Endothelial cell of umbilical vein (primary cell): Measurements from ENCODE around the gene ADRA2A. TPM values are rescaled to one million over a fixed set of nuclear protein-coding genes. Genes with fewer than 3 reads are reported as not detected.

Experiments
- BruUV-seq: library from RNA; stranded (reverse); fragments of 400-500 nt; replicated peaks from 2 replicates; lab custom pipeline; 2021; lab: Mats Ljungman, UMichigan
- CTCF ChIA-PET: fragments of 300-600, 350-600 bp; sonication (Branson Sonifier 250); formaldehyde crosslinking; loops from one replicate; lab custom pipeline; 2021; ENCODE audit warnings: antibody characterized with exemption, inconsistent platforms; lab: Charles Lee
- POLR2A ChIA-PET: fragments of 300-600, 350-600 bp; sonication (Branson Sonifier 250); formaldehyde crosslinking; loops from one replicate; lab custom pipeline; 2021; ENCODE audit warnings: antibody characterized with exemption, inconsistent platforms; lab: Charles Lee
- DNase-seq: peaks from one replicate; pipeline ENCODE4 v3.0.0-alpha.2; 2011; ENCODE audit warnings: low read depth, low spot score
- FAIRE-seq: peaks from 2 replicates; lab custom pipeline; 2011; peaks lifted over from hg19 to GRCh38; lab: Jason Lieb, UNC
- H2AFZ ChIP-seq: 2 replicates; pipeline ENCODE4 v1.6.0; 2012; ENCODE audit warnings: low read depth, low read length, control low read depth, inconsistent platforms
- H3K27ac ChIP-seq: 2 replicates; pipeline ENCODE4 v1.5.1; 2011; ENCODE audit warnings: low read depth, mild to moderate bottlenecking, control low read depth, low read length, moderate library complexity; ENCODE audit not compliant: insufficient read depth
- H3K27me3 ChIP-seq, 2 experiments: 2 replicates each; pipeline versions ENCODE4 v1.6.0 to v1.6.1; 2011; ENCODE audit warnings: low read length in 2 of 2, mixed read lengths in 1 of 2; ENCODE audit not compliant: control insufficient read depth in 2 of 2, insufficient read depth in 2 of 2
- H3K36me3 ChIP-seq, 2 experiments: 2 replicates in 1 of 2; 3 replicates in 1 of 2; pipeline ENCODE4 v1.5.1; 2011; ENCODE audit warnings: low read length in 2 of 2, mild to moderate bottlenecking in 1 of 2, moderate library complexity in 1 of 2; ENCODE audit not compliant: control insufficient read depth in 2 of 2, insufficient read depth in 2 of 2; ENCODE audit errors: extremely low read depth in 1 of 2
- H3K4me1 ChIP-seq: 3 replicates; pipeline ENCODE4 v1.5.1; 2011; ENCODE audit warnings: mild to moderate bottlenecking, low read length; ENCODE audit not compliant: control insufficient read depth, insufficient read depth; ENCODE audit errors: extremely low read depth
- H3K4me2 ChIP-seq: 2 replicates; pipeline ENCODE4 v1.6.1; 2011; ENCODE audit warnings: low read length, control low read depth, mixed read lengths; ENCODE audit not compliant: insufficient read depth
- H3K4me3 ChIP-seq, 3 experiments: fragments of 200-600 bp in 1 of 3; sonication (generic), shearing (Covaris generic) in 1 of 3; replicated peaks in 1 of 3; 2 replicates each; pipeline ENCODE4 v1.5.1; 2011 to 2016; ENCODE audit warnings: control low read depth in 3 of 3, low read length in 3 of 3, mild to moderate bottlenecking in 2 of 3, inconsistent platforms in 1 of 3, low read depth in 1 of 3, moderate library complexity in 1 of 3; ENCODE audit not compliant: insufficient read depth in 1 of 3
- H3K79me2 ChIP-seq: 2 replicates; pipeline ENCODE4 v1.6.0; 2012; ENCODE audit warnings: low read length, inconsistent platforms; ENCODE audit not compliant: control insufficient read depth, insufficient read depth
- H3K9ac ChIP-seq: replicated peaks from 2 replicates; pipeline ENCODE3; 2011; ENCODE audit warnings: low read length, control low read depth; ENCODE audit not compliant: insufficient read depth; ENCODE audit errors: extremely low read depth
- H3K9me1 ChIP-seq: replicated peaks from 3 replicates; pipeline ENCODE4 v1.6.0; 2011; ENCODE audit warnings: mild to moderate bottlenecking, low read length; ENCODE audit not compliant: control insufficient read depth, insufficient read depth; ENCODE audit errors: extremely low read depth
- H3K9me3 ChIP-seq: replicated peaks from 2 replicates; pipeline ENCODE4 v1.5.1; 2012; ENCODE audit warnings: low read length, inconsistent platforms; ENCODE audit not compliant: control insufficient read depth, insufficient read depth
- H4K20me1 ChIP-seq: replicated peaks from 2 replicates; pipeline ENCODE3; 2011; ENCODE audit warnings: mild to moderate bottlenecking, low read length; ENCODE audit not compliant: control insufficient read depth, insufficient read depth; ENCODE audit errors: extremely low read depth
- EZH2 ChIP-seq: IDR thresholded peaks from 2 replicates; pipeline ENCODE4 v1.6.1; 2012; ENCODE audit warnings: borderline replicate concordance, low read depth, mild to moderate bottlenecking, moderate library complexity, low read length, inconsistent platforms; ENCODE audit not compliant: severe bottlenecking
- FOS ChIP-seq: IDR thresholded peaks from 2 replicates; pipeline ENCODE4 v1.6.1; 2011; ENCODE audit warnings: mild to moderate bottlenecking, low read length, moderate library complexity, borderline replicate concordance; ENCODE audit not compliant: insufficient read depth
- GATA2 ChIP-seq: IDR thresholded peaks from 2 replicates; pipeline ENCODE4 v1.7.0; 2011; ENCODE audit warnings: low read depth, mild to moderate bottlenecking, moderate library complexity, mixed read lengths, low read length; ENCODE audit not compliant: insufficient read length, insufficient read depth
- JUN ChIP-seq: IDR thresholded peaks from 2 replicates; pipeline ENCODE4 v1.6.1; 2011; ENCODE audit warnings: borderline replicate concordance, low read depth; ENCODE audit not compliant: insufficient read length, insufficient read depth
- MYC ChIP-seq: IDR thresholded peaks from one replicate; pipeline ENCODE4 v1.6.1; 2011; ENCODE audit warnings: mild to moderate bottlenecking, low read depth, low read length
- POLR2A ChIP-seq: IDR thresholded peaks from 2 replicates; pipeline ENCODE4 v1.6.1; 2012; ENCODE audit warnings: low read depth, mild to moderate bottlenecking, control low read depth, low read length
- POLR2AphosphoS5 ChIP-seq: IDR thresholded peaks from 2 replicates; pipeline ENCODE4 v1.6.1; 2012; ENCODE audit warnings: low read depth, mild to moderate bottlenecking, control low read depth, low read length, moderate library complexity; ENCODE audit not compliant: insufficient read depth
- dilution Hi-C: fragments of 300-500 bp; cut with MboI; formaldehyde crosslinking; loops from one replicate; pipeline ENCODE4 v1.15.0; 2019; ENCODE audit warnings: low sequenced_read_pairs; ENCODE audit not compliant: extremely low pct_ligation_motif_present
- intact Hi-C: fragments of 100-400 bp; cut with micrococcal nuclease; formaldehyde crosslinking; loops from one replicate; pipeline ENCODE4 v1.10.0; 2022
- polyA plus RNA-seq, 4 experiments: library from polyadenylated mRNA; depleted of rRNA in 3 of 4; stranded (reverse) in 3 of 4; unstranded in 1 of 4; fragments of >200 nt; gene quantifications; 2 replicates each; pipeline versions ENCODE4 v1.2.1 to v1.2.3, GENCODE V29; 2011 to 2012; ENCODE audit warnings: missing spikeins in 1 of 4
- total RNA-seq: library from RNA; stranded (reverse); gene quantifications from 2 replicates; pipeline ENCODE4 v1.2.3, GENCODE V29; 2021
- TF ChIP-seq, protein P1 (sequence below), 2 donors: IDR thresholded peaks; 1 replicate in 1 of 2; 2 replicates in 1 of 2; pipeline ENCODE4 v1.5.1; 2011; ENCODE audit warnings: low read length in 2 of 2, mild to moderate bottlenecking in 2 of 2, moderate library complexity in 2 of 2, control low read depth in 1 of 2, inconsistent platforms in 1 of 2, low read depth in 1 of 2; ENCODE audit not compliant: insufficient read depth in 1 of 2; ENCODE audit errors: extremely low read depth in 1 of 2
- TF ChIP-seq, protein P2 (sequence below): IDR thresholded peaks from 2 replicates; pipeline ENCODE4 v1.6.1; 2011; ENCODE audit not compliant: insufficient read depth, insufficient read length

ADRA2A gene
- total and polyA plus RNA-seq, 2 donors (not counting 3 experiments of a cell fraction or from before 2014, with no cell fraction given) = 0.03 TPM; not detected in 1

DNA sequence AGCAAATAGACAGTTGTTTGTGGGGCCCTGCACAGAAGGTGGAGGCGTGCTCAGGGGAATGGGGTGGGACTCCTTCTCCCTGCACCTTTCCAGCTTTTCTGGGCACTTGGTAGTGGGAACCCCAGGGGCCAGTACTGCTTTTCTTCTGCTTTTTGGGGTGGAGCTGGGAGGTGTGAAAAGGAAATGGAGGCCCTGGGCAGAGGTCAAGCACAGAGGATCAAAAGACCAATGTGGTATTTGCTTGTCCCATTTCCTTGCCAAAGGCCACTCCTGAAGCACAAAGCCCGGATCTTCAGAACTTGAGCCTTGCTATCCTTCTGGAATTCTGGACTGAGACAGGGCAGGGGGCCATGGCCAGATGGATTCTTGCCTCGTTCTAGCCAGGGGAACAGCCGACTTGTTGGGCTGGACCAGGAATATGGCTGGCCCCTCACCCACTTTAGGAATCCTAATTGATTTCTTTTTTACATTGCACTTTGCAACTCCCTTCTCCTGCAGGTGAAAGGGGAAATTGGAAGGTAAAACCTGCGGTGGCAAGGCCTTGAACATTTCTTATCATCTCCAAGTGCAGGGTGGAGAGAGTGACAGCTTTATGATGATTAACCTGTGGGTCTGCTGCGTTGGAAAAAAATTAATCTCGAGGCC, 26.5 kb downstream of the ADRA2A start:
- FAIRE-seq = no peak
- ChIA-PET CTCF (interaction anchor here (0.8 kb wide), 1 partner anchor 15 kb away, joined by 3 read pairs; no protein-coding TSS in a partner anchor), POLR2A (no interaction called here)
- Histone ChIP-seq H3K9me3 (no peaks in the 10 kb centered on the region), H2AFZ (no peak overlapping the region), H3K36me3 (no peaks in the 10 kb centered on the region), H3K27ac (no peak overlapping the region), H3K9ac (no peak overlapping the region), H3K9me1 (no peaks in the 10 kb centered on the region), H3K4me3 (no peak overlapping the region), H3K4me2 (no peak overlapping the region), H4K20me1 (no peaks in the 10 kb centered on the region), H3K27me3 (no peaks in the 10 kb centered on the region), H3K4me1 (no peaks in the 10 kb centered on the region), H3K79me2 (no peaks in the 10 kb centered on the region)
- intact Hi-C loops = no loop called here
- BruUV-seq = no TSS peak
- no peak for TF ChIP-seq JUN
- TF ChIP-seq, protein P1, sequence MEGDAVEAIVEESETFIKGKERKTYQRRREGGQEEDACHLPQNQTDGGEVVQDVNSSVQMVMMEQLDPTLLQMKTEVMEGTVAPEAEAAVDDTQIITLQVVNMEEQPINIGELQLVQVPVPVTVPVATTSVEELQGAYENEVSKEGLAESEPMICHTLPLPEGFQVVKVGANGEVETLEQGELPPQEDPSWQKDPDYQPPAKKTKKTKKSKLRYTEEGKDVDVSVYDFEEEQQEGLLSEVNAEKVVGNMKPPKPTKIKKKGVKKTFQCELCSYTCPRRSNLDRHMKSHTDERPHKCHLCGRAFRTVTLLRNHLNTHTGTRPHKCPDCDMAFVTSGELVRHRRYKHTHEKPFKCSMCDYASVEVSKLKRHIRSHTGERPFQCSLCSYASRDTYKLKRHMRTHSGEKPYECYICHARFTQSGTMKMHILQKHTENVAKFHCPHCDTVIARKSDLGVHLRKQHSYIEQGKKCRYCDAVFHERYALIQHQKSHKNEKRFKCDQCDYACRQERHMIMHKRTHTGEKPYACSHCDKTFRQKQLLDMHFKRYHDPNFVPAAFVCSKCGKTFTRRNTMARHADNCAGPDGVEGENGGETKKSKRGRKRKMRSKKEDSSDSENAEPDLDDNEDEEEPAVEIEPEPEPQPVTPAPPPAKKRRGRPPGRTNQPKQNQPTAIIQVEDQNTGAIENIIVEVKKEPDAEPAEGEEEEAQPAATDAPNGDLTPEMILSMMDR (IDR thresholded peaks at IDR 0.05; ENCODE audit: extremely low read depth in 1 of 2, insufficient read depth in 1 of 2, low read depth in 1 of 2, low read length in 2 of 2) = no peak
- no peak for DNase-seq
- dilution Hi-C loops = no loop called here

DNA sequence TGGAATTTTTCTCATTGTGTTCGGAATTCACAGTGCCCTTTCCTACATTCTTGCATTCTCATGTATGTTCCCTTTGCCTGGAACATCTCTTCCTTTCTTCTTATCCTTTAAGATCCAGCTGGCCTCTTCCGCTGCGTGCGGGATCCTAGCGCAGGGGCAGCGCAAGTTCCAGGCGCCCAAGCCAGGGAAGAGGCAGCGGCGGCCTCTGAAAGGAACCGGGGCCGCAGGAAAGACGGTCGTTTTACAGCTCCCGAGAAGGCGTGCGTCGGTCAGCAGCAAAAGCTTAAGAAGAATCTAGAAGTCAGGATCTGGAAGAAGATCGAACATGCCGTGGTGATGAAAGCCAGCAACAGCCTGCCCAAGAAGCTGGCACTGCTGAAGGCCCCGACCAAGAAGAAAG, 28.0 kb downstream of the ADRA2A start:
- no peaks in the 10 kb centered on the region for H3K4me1 ChIP-seq
- FAIRE-seq = no peak
- no peaks in the 10 kb centered on the region for H4K20me1 ChIP-seq
- no peak for DNase-seq
- no peaks in the 10 kb centered on the region for H3K79me2 ChIP-seq
- H3K27ac ChIP-seq = no peak overlapping the region
- no peak overlapping the region for H3K9ac ChIP-seq
- no TSS peak for BruUV-seq
- no peak for TF ChIP-seq EZH2
- no peak for TF ChIP-seq POLR2A
- TF ChIP-seq FOS = no peak
- no peak for TF ChIP-seq GATA2
- TF ChIP-seq MYC = no peak
- TF ChIP-seq, protein P1 (IDR thresholded peaks at IDR 0.05; ENCODE audit: extremely low read depth in 1 of 2, insufficient read depth in 1 of 2, low read depth in 1 of 2, low read length in 2 of 2) = no peak
- TF ChIP-seq JUN = no peak
- TF ChIP-seq POLR2AphosphoS5 = no peak
- TF ChIP-seq, protein P2, sequence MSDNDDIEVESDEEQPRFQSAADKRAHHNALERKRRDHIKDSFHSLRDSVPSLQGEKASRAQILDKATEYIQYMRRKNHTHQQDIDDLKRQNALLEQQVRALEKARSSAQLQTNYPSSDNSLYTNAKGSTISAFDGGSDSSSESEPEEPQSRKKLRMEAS = no peak
- H3K9me1 ChIP-seq = no peaks in the 10 kb centered on the region
- CTCF ChIA-PET = no interaction called here
- H3K4me2 ChIP-seq = no peak overlapping the region
- H3K9me3 ChIP-seq = no peaks in the 10 kb centered on the region
- intact Hi-C loops (no loop called here), dilution Hi-C loops (no loop called here)
- POLR2A ChIA-PET = no interaction called here
- no peak overlapping the region for H2AFZ ChIP-seq
- H3K4me3 ChIP-seq = no peak overlapping the region
- no peaks in the 10 kb centered on the region for H3K36me3 ChIP-seq
- H3K27me3 ChIP-seq = no peaks in the 10 kb centered on the region
